Left lung (tissue), 10 donors: ENCODE results near the gene OTP. TPM values are rescaled to one million over a fixed set of nuclear protein-coding genes. Genes with fewer than 3 reads are reported as not detected.
A peak's percentile ranks its signal among the peaks of the same experiment; 100 is the strongest.
"Not testable (repeated sequence)": the region's sequence is repeated elsewhere in the genome, so short reads cannot be mapped to it uniquely, and the experiment has no call there.

Source experiments
- ATAC-seq: fragments of 200-7000 bp; cut with Tn5 transposase; one replicate; pipeline ENCODE4 v1.9.1; 2020; ENCODE audit warnings: moderate library complexity
- DNase-seq, 4 donors: peaks; one replicate each; pipeline ENCODE4 v3.0.0-alpha.2; 2013 to 2020
- H3K27ac ChIP-seq, 2 donors: fragments of 200-600 bp; sonication (generic) in 1 of 2; one replicate each; pipeline versions ENCODE4 v1.5.0 to v1.8.0; 2020 to 2021
- H3K27me3 ChIP-seq, 2 donors: fragments of 200-600 bp; sonication (generic) in 1 of 2; one replicate each; pipeline versions ENCODE4 v1.5.0 to v1.8.0; 2020 to 2021
- H3K36me3 ChIP-seq, 2 donors: fragments of 200-600 bp; sonication (generic) in 1 of 2; one replicate each; pipeline versions ENCODE4 v1.5.0 to v1.8.0; 2020 to 2021
- H3K4me1 ChIP-seq, 2 donors: fragments of 200-600 bp; one replicate each; pipeline ENCODE4 v1.8.0; 2021
- H3K4me3 ChIP-seq, 2 donors: fragments of 200-600 bp; sonication (generic) in 1 of 2; one replicate each; pipeline versions ENCODE4 v1.5.0 to v1.8.0; 2020 to 2021; ENCODE audit warnings: mild to moderate bottlenecking in 1 of 2
- H3K9me3 ChIP-seq, 2 donors: fragments of 200-600 bp; sonication (generic) in 1 of 2; one replicate each; pipeline versions ENCODE4 v1.5.0 to v1.8.0; 2020 to 2021
- intact Hi-C, 2 donors: fragments of 100-400 bp; cut with DNase I; formaldehyde crosslinking; loops; one replicate each; pipeline versions ENCODE4 v1.11.2 to v1.14.2; 2022
- polyA plus RNA-seq, 6 donors: library from polyadenylated mRNA; unstranded; fragments of 120-200 nt; gene quantifications; one replicate each; pipeline ENCODE4 v1.2.1, GENCODE V29; 2013; ENCODE audit not compliant: insufficient read length in 6 of 6
- total RNA-seq, 2 donors: library from RNA; stranded (reverse); fragmentation: NEBNext Ultra II Directional; extraction: Animal tissue kit (Norgen Biotek cat#: 25700); gene quantifications; one replicate each; pipeline ENCODE4 v1.2.1, GENCODE V29; 2021
- TF ChIP-seq, protein P1 (sequence below), 2 donors: fragments of 200-600 bp; sonication (generic) in 1 of 2; IDR thresholded peaks; one replicate each; pipeline versions ENCODE4 v1.5.0 to v1.8.0; 2021; ENCODE audit warnings: antibody characterized with exemption in 2 of 2
- donor health status: DM: no; HTN: yes; CAD: no.
- donor health status: DM: no; HTN: no; CAD: no.

Gene OTP
- total and polyA plus RNA-seq, 8 donors = not detected

DNA sequence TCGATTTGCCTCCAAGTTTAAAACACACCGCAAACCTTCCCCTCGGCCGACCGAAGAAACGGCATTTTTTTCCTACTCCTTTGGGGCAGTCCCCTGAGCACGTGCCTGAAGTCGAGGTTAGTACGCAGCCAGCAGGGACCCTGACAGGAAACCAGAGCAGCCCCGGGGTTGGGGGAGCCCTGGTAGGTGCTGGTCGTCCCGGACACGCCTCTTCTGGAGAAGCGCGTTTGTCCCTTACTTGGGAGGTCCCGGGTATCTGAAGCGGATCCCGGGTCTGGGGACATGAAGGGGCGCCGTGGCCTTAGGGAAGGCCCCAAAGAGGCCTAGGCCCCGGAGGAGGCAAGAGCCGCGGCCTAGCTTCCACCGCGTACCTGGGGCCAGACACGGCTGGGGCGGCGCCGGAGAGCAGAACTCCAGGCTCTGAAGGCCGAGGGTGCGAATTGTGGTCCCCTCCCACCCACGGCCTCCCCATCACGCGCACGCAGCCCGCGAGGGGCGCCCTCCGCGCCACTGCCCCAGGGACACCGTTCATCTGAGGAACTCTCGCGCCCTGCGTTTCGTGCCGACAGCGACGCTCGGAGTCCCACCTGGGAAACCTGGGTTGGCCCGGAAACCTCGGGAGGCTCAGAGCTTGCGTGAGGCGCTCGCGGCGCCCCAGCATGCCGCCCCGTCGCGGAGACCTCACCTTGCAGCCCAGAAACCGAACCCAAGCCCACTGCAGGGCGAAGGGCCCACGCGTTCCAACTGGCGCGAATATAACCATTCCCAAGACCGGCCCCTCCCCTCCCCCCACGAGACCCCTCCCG lies 10.4 kb downstream of the OTP start:
- Histone ChIP-seq H3K9me3 (no peaks in the 10 kb centered on the region), H3K27me3 (peaks cover 90 to 100% of the 10 kb centered on the region in 2 donors), H3K4me1 (peaks cover 15 to 24% of the 10 kb centered on the region in 2 donors), H3K36me3 (no peaks in the 10 kb centered on the region), H3K4me3 (no peak overlapping the region), H3K27ac (no peak overlapping the region)
- intact Hi-C loops = no loop called here
- TF ChIP-seq, protein P1, sequence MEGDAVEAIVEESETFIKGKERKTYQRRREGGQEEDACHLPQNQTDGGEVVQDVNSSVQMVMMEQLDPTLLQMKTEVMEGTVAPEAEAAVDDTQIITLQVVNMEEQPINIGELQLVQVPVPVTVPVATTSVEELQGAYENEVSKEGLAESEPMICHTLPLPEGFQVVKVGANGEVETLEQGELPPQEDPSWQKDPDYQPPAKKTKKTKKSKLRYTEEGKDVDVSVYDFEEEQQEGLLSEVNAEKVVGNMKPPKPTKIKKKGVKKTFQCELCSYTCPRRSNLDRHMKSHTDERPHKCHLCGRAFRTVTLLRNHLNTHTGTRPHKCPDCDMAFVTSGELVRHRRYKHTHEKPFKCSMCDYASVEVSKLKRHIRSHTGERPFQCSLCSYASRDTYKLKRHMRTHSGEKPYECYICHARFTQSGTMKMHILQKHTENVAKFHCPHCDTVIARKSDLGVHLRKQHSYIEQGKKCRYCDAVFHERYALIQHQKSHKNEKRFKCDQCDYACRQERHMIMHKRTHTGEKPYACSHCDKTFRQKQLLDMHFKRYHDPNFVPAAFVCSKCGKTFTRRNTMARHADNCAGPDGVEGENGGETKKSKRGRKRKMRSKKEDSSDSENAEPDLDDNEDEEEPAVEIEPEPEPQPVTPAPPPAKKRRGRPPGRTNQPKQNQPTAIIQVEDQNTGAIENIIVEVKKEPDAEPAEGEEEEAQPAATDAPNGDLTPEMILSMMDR (IDR thresholded peaks at IDR 0.05) = no peak
- ATAC-seq (no peak), DNase-seq (peak in 1 of 4 donors; percentile 58)

- TF ChIP-seq, protein P1 (IDR thresholded peaks at IDR 0.05) = no peak
- peaks cover 68 to 99% of the 10 kb centered on the region in 2 donors for H3K27me3 ChIP-seq
- no peak for ATAC-seq
Observed at GRCh38 chr5:77623203-77623740, 15.2 kb downstream of the OTP start.

GRCh38 chr5:77621440-77621839 lies 17.1 kb downstream of the OTP start:
- Histone ChIP-seq H3K27me3 (peaks cover 49 to 83% of the 10 kb centered on the region in 2 donors), H3K27ac (no peak overlapping the region), H3K4me1 (no peaks in the 10 kb centered on the region), H3K9me3 (no peaks in the 10 kb centered on the region), H3K4me3 (no peak overlapping the region), H3K36me3 (no peaks in the 10 kb centered on the region)
- ATAC-seq (no peak), DNase-seq (no peak)
- intact Hi-C loops = no loop called here
- TF ChIP-seq, protein P1 (IDR thresholded peaks at IDR 0.05) = no peak

More at GRCh38 chr5:77623203-77623740, 15.2 kb downstream of the OTP start:
- H3K4me3 ChIP-seq = no peak overlapping the region
- no peaks in the 10 kb centered on the region for H3K9me3 ChIP-seq
- no peaks in the 10 kb centered on the region for H3K36me3 ChIP-seq
- H3K4me1 ChIP-seq = no peaks in the 10 kb centered on the region
- intact Hi-C loops = no loop called here
- no peak for DNase-seq
- H3K27ac ChIP-seq = no peak overlapping the region

DNA sequence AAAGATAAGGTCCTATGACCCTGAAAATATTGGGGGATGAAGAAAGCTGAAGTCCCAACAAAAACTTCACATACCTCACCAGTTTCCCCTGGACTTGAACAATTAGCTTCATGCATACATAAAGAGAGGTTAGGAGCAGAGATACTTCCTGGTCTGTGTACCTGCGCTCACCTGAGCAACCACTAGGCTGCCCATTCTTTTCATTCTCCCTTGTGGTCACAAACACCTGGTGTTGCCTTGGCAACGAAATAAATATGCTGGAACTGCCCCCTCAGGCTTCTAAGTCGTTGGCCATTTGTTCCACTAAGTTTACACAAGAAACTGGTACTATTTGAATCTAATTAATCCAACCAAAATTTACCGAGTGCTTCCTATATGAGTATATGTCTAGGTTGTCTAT lies 18.1 kb downstream of the OTP start:
- TF ChIP-seq, protein P1 (IDR thresholded peaks at IDR 0.05) = no peak
- ATAC-seq (no peak), DNase-seq (no peak)
- Histone ChIP-seq H3K4me1 (no peaks in the 10 kb centered on the region), H3K4me3 (no peak overlapping the region), H3K27ac (no peak overlapping the region), H3K9me3 (no peaks in the 10 kb centered on the region), H3K36me3 (no peaks in the 10 kb centered on the region), H3K27me3 (peaks cover 39 to 77% of the 10 kb centered on the region in 2 donors)
- intact Hi-C loops = no loop called here

DNA sequence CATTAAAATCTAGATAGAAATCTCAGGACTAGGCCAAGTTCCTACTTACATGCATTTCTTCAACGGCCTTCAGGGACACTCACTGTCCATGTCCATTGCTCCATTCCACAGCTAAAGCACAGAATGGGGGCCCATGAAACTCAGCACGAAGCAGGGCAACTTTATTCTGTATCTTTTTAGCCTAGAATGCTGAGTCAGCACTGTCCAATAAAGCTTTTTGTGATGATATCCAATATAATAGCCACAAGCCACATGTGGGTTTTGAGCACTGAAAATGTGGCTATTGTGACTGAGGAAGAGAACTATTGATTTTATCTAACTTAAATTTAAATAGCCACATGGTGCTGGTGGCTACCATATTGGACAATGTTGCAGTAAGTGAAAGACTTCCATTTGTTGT lies 21.6 kb downstream of the OTP start:
- Histone ChIP-seq H3K4me3 (no peak overlapping the region), H3K4me1 (no peaks in the 10 kb centered on the region), H3K27me3 (peaks cover 18 to 42% of the 10 kb centered on the region in 2 donors), H3K27ac (no peak overlapping the region), H3K36me3 (no peaks in the 10 kb centered on the region), H3K9me3 (no peaks in the 10 kb centered on the region)
- ATAC-seq = no peak
- intact Hi-C loops = no loop called here
- TF ChIP-seq, protein P1 (IDR thresholded peaks at IDR 0.05) = no peak
- no peak for DNase-seq

- H3K36me3 ChIP-seq, H3K4me3 ChIP-seq, ATAC-seq, DNase-seq, intact Hi-C loops, H3K27ac ChIP-seq, H3K27me3 ChIP-seq, H3K9me3 ChIP-seq, H3K4me1 ChIP-seq: not testable (repeated sequence)
Observed at GRCh38 chr5:77608927-77609326, 29.6 kb downstream of the OTP start.
